Fibroblast of peridontal ligament (primary cell): ENCODE data around the gene CIITA.
"Not testable (repeated sequence)": the region's sequence is repeated elsewhere in the genome, so short reads cannot be mapped to it uniquely, and the experiment has no call there.

Experiments used
- DNase-seq: peaks from one replicate; pipeline ENCODE4 v3.0.0-alpha.2; 2010; ENCODE audit errors: extremely low read depth

Gene CIITA, protein sequence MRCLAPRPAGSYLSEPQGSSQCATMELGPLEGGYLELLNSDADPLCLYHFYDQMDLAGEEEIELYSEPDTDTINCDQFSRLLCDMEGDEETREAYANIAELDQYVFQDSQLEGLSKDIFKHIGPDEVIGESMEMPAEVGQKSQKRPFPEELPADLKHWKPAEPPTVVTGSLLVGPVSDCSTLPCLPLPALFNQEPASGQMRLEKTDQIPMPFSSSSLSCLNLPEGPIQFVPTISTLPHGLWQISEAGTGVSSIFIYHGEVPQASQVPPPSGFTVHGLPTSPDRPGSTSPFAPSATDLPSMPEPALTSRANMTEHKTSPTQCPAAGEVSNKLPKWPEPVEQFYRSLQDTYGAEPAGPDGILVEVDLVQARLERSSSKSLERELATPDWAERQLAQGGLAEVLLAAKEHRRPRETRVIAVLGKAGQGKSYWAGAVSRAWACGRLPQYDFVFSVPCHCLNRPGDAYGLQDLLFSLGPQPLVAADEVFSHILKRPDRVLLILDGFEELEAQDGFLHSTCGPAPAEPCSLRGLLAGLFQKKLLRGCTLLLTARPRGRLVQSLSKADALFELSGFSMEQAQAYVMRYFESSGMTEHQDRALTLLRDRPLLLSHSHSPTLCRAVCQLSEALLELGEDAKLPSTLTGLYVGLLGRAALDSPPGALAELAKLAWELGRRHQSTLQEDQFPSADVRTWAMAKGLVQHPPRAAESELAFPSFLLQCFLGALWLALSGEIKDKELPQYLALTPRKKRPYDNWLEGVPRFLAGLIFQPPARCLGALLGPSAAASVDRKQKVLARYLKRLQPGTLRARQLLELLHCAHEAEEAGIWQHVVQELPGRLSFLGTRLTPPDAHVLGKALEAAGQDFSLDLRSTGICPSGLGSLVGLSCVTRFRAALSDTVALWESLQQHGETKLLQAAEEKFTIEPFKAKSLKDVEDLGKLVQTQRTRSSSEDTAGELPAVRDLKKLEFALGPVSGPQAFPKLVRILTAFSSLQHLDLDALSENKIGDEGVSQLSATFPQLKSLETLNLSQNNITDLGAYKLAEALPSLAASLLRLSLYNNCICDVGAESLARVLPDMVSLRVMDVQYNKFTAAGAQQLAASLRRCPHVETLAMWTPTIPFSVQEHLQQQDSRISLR

GRCh38 chr16:10876799-10877341 is at the start of gene CIITA:
CIITA (plus strand) TSS chr16:10877202; CDS start chr16:10877331, 129 bp downstream.
- peak; percentile 91 for DNase-seq

DNA sequence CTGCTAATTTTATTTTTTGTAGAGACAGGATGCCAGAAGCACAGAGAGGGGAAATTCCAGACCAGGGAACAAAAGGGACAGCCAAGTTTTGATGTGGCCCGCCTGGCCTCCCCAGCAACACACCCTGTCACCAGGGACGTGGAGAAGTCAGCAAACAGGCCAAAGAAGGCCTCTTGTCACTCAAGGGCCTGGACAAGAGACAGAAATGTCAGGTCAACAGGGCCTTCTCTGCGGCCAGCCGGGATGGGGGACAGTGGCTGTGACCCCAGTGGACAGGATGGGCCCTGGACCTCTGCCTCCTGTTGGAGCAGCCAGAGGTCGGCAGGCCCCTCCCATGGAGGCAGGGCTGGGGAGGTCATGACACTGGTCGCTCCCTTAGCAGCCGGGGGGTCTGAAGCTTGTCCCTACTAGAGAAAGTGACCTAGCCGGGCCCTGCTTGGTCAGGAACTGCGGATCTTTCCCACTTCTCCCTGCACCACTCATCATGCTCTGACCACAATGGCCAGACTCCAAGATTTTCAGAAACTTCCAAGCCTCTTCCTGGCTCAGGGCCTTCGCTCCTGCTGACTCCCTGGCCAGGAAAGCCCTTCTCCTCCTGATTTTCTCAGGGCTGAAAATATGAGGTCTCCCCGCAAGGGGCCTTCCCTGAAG is 49.2 kb upstream of the CIITA start:
- DNase-seq: peak; percentile 96

GRCh38 chr16:10828851-10829366 is 48.1 kb upstream of the CIITA start:
- DNase-seq: peak; percentile 94

DNA sequence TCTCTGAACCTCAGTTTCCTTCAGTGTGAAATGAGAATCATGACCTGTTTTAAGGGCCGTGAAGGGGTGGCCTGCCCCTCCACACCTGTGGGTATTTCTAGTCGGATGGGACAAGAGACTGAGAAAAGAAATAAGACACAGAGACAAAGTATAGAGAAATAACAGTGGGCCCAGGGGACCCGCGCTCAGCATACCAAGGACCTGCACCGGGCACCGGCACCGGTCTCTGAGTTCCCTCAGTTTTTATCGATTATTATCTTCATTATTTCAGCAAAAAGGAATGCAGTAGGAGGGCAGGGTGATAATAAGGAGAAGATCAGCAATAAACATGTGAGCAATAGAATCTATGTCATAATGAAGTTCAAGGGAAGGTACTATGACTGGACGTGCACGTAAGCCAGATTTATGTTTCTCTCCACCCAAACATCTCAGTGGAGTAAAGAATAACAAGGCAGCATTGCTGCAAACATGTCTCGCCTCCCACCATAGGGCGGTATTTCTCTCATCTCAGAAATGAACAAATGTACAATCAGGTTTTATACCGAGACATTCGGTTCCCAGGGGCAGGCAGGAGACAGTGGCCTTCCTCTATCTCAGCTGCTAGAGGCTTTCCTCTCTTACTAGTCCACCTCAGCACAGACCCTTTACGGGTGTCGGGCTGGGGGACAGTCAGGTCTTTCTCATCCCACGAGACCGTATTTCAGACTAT is 47.5 kb upstream of the CIITA start:
- DNase-seq: not testable (repeated sequence)

DNA sequence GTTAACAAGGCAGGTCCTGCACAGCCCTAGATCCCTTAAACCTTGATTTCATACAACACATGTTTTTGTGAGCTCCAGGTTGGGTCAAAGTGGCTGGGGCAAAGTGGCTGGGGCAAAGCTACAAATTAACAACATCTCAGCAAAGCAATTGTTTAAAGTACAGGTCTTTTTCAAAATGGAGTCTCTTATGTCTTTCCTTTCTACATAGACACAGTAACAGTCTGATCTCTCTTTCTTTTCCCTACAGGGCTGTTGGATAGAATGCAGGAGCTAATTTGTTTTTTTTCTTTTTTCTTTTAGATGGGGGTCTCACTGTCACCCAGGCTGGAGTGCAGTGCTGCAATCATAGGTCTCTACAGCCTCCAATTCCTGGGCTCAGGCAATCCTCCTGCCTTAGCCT is 46.8 kb upstream of the CIITA start:
- not testable (repeated sequence) for DNase-seq

DNA sequence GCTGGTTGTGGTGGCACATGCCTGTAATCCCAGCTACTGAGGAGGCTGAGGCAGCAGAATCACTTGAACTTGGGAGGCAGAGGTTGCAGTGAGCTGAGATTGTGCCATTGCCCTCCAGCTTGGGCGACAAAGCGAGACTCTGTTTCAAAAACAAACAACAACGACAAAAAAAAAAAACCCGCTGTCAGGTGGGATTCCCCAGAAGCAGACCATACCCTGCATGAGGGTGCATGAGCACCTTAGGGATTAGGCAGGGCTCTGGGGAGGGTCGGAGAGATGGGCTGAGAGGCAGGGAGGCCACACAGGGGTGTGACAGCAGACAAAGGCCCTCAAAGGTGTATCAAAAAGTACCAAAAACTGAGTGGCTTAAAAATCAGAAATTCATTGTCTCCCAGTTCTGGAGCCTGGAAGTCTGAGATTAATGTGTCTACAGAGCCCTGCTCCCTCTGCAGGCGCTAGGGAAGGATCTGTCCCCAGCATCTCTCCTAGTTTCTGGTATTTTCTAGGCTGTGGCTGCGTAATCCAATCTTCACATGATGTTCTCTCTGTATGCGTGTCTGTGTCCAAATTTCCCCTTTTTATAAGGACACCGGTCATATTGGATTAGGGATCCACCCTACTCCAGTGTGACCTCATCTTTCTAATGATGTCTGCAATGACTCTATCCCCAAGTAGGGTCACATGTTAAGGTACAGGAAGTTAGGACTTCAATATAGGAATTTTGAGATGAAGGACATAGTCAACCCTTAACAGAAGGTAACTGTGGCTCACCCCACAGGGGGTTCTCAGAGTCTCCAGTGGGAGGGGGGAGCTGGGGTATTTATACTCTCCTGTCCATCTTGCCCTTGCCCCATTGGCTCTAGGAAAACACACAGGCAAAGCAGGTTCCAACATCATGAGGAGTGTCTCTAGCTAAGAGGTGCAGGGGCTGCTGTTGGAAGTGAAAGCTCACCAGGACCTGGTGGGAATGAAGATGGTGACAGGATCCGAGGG is 44.8 kb upstream of the CIITA start:
- DNase-seq: no peak

DNA sequence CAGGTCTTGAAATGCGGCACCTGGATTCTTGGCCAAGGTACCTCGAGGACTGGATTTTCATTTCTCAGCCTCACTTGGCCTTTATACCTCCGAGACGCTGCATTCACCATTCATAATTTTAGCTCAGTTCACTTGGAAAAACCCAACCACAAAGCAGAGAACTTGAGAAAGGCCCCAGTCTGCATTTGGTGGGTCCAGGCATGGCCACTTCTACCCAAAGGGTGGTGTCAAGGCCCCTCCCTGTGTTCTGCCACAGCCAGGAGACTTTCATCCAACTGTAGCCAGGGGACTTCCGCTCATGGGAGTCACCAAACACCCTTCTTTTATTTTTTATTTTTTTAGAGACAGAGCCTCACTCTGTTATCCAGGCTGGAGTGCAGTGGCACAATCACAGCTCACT is 43.7 kb upstream of the CIITA start:
- DNase-seq: no peak

- no peak for DNase-seq
These were observed 42.9 kb upstream of the CIITA start for GRCh38 chr16:10834130-10834529.

- DNase-seq: no peak
These were observed 42.2 kb upstream of the CIITA start for GRCh38 chr16:10834766-10835165.

DNA sequence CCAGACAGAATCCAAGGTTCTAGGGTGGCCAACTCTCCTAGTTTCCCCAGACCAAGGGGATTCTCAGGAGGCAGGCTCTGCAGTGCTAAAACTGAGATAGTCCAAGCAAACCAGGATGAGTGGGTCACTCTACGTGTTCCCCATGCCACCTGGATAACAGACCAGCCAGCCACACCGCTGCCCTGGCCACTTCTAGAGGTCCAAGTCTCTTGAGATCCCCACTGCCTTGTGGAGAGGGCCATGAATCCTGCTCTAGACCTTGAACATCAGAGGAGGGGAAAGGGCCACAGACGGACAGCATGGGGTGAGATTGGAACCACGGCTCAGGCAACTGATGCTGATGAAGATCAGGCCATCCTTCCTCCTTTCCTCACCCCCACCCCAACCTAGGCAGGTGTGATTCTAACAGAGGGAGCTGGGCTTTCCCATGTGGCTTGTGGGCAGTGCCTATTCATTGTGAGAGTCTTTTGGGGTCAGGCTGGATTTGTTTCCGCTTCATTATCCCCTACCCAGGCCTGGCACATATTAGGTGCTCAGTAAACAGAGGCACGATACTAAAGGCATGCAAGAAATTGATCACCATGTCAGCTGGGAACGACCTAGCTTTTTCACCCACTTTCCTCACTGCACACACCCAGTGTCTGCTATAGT is 41.6 kb upstream of the CIITA start:
- no peak for DNase-seq

DNA sequence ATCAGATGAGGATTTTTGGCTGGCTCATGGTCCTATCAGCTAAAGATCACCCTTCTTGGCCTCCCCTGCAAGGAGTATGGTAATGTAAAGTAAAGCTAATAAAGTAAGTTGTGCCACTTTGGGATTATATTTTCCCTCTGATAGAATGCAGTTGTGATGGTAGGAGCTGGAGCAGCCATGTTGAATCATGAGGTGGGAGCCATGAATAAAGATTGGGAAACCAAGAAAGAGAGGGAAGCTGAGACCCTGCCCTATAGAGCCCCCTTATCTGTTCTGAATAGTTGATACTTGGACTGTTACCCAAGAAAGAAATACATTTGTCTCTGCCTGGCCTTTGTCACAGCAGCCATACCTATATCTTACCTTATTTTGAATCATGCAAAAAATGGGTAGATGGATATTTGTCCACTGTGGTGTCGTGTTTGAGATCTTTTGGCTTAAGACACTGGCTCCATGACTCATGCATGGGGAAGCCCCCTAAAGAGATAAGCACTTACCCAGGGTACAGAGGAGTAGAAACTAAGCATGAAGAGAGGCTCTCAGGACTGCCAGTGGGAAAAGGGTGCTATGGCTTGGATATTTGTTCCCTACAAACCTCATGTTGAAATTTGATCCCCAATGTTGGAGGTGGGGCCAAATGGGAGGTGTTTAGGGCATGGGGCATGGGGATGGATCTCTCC is 40.7 kb upstream of the CIITA start:
- no peak for DNase-seq

DNA sequence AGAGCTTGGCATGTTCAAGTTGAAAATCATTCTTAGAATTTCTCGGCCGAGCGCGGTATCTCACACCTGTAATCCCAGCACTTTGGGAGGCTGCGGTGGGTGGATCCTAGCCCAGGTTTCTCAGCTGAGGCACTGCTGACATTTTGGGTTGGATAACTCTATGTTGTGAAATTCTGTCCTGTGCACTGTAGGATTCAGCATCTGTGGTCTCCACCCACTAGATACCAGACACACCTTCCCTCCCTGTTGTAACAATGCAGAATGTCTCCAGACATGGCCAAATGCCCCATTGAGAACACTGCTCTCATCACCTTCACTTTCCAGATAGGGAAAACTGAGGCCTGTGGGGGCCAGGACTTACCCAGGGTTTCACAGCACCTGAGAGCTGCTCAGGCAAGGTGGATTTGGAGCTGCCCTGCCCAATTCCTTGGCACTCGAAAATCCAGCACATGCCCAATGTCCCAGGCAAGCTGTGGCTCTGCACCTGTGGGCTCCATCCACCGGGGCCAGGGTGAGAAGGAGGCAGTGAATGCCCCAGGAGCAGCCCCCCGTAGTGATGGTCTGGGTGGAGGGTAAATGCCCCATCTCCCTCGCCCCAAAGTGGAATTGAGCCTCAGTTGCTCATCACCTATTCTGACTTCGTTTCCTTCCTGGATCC is 38.3 kb upstream of the CIITA start:
- no peak for DNase-seq

- no peak for DNase-seq
These were observed 37.7 kb upstream of the CIITA start for GRCh38 chr16:10839279-10839666.

- DNase-seq: no peak
These were observed 36.3 kb upstream of the CIITA start for GRCh38 chr16:10840703-10841102.

DNA sequence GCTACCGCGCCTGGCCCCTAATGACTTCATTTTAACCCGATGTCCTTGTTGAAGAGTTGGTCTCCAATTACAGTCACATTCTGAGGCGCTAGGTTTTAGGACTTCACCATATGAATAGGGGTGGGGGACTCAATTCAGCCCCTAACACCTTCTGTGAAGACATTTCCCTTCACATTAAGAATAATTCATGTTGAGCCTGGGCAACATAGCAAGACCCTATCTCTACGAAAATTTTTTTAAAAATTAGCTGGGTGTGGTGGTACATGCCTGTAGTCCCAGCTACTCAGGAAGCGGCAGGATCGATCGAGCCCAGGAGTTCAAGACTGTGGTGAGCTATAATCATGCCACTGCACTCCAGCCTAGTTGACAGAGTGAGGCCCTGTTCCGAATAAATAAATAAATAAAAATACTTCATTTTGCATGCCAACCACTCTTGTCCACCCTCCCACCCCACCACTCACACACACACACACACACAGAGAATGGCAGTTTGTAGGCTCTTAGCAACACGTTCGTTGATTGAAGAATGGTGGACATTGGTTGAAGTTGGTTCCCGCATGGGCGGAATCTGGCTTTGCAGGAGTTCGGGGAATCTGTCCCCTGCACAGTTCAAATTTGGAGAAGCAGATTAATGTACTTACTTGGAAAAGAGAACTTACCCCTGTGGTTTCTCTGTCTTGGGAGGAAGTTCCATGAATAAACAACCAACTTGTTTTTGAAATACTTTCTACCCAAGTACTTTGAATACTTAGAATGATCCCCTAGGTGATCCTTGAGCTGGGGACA is 30.6 kb upstream of the CIITA start:
- no peak for DNase-seq

DNA sequence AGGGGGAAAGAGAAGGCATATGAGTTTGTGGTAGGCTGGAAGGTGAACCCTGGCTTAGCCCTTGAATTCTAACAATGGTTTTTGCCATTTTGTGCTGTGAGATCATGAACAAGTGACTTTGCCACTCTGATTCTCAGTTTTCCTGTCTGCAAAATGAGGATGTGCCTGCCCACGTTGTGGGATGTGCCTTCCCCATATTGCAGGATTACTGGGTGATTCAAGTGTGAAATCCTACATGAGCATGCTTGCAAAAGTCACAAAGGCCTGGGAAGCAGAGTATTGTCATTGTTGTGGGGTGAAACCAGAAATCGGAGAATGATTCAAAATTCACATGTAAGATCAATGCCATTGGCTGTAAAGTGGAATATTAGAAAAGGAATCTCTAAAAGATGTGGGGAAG is 29.8 kb upstream of the CIITA start:
- no peak for DNase-seq
